Stimulated activated CD8-positive, alpha-beta memory T cell treated with anti-CD3 and anti-CD28 coated beads, Interleukin-15, amount 100 ng/mL, for 24 hours (primary cell): ENCODE results near the gene FREY1.

ENCODE experiments used
- DNase-seq: peaks from one replicate; pipeline ENCODE4 v3.0.0-alpha.2; 2020; ENCODE audit warnings: low read depth

Gene FREY1

DNA sequence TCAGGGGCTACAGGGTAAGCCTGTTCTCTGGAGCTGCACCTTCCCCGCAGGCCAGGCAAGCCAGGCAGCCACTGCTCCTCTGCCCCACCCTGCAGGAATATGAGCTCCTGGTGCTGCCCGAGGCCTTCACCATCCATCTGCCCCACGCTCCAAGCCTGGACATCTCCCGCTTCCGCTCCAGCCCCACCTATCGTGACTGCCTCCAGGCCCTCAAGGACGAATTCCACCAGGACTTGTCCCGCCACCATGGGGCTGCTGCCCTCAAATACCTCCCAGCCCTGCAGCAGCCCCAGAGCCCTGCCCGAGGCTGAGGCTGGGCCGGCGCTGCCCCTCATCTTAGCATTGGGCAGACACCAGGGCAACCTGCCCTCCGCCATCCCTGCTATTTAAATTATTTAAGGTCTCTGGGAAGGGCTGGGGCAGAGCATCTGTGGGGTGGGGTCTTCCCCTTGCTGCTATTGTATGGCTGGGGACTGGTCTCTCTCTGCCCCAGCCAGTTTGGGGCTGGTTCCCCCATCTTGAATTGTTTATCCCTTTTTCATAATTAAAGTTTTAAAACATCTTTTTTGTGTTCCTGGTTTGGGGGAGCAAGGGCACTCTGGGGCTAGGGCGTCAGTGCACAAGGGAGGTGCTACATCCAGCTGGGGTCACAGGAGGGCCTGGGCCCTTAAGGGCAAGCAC is 21.6 kb upstream of the FREY1 start:
- DNase-seq, result no peak

DNA sequence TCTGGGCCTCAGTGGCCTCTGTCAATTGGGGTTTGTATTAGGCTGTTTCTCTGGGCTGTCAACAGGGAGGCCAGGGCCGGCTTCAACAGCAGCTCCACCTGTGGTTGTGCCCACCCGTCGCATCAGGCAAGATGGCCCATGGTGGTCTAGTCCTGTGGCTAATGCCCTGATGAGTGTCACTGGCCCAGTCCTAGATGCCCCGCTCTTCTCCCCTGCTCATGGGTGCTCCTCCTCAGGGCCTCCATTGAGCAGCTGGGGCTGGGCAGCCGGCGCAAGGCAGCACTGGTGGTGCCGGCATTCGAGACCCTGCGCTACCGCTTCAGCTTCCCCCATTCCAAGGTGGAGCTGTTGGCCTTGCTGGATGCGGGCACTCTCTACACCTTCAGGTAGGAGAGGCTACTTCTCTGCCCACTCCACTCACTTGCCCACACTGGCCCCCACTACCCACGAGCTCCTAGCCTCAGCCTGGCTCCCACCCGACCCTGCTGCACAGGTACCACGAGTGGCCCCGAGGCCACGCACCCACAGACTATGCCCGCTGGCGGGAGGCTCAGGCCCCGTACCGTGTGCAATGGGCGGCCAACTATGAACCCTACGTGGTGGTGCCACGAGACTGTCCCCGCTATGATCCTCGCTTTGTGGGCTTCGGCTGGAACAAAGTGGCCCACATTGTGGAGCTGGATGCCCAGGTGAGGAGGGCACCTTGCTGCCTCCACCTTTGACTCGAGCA is 20.8 kb upstream of the FREY1 start:
- no peak for DNase-seq

DNA sequence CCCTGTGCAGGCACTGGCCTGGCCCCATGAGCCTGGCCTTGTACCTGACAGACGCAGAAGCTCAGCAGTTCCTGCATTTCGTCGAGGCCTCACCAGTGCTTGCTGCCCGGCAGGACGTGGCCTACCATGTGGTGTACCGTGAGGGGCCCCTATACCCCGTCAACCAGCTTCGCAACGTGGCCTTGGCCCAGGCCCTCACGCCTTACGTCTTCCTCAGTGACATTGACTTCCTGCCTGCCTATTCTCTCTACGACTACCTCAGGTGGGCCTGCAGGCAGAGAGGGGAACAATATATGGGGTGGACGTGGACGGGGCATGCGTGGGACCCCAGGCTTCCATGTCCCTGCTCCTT is 20.2 kb upstream of the FREY1 start:
- DNase-seq, result no peak

DNA sequence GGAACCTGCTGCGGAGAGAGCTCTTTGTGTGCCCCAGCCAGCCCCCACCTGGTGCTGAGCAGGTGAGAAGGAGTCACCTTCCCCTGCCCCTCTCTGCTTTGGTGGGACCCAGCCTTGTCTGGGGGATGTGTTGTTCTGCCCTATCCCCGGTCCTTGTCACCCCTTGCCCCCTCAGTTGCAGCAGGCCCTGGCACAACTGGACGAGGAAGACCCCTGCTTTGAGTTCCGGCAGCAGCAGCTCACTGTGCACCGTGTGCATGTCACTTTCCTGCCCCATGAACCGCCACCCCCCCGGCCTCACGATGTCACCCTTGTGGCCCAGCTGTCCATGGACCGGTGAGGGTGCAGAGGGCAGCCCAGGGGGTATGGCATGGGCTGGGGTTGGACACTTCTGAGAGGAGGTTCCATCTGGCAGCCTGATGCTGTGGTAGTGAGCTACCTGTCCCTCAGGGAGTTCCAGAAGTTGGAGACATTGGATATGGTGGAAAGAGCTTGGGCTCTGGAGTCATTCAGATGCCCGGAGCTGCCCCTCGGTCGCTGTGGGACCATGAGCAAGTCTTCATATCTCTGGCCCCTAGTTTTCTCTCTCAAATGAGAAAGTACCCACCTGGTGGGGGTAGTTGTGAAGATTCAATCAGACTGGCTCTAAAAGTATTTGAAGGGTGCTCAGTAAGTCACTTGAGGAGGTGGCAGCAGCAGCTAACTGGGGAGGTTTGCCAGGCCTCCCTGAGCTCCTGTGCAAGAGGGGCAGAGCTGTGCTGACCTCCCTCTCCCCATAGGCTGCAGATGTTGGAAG is 19.7 kb upstream of the FREY1 start:
- DNase-seq, result no peak

DNA sequence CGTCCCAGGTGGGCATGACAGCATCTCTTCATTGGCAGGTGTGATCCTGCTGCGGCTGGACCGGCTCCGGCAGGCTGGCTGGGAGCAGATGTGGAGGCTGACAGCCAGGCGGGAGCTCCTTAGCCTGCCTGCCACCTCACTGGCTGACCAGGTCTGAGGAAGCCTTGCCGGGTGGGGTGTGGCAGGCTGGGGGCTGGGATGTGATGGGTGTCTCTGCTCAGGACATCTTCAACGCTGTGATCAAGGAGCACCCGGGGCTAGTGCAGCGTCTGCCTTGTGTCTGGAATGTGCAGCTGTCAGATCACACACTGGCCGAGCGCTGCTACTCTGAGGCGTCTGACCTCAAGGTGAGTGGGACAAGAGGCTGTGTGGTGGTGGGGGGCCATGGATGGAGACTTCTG is 18.9 kb upstream of the FREY1 start:
- DNase-seq, result no peak

DNA sequence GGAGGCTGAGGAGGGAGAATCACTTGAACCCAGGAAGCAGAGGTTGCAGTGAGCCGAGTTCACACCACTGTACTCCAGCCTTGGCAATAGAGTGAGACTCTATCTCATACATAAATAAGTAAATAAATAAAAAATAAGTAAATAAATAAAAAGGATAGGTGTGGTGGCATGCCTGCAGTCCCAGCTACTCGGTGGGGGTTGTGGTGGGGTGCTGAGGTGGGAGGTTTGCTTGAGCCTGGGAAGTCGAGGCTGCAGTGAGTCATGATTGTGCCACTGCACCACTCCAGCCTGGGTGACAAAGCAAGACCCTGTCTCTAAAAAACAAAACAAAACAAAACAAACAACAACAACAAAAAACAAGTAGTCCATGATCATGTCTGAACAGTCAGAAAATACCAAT is 18.5 kb upstream of the FREY1 start:
- no peak for DNase-seq

DNA sequence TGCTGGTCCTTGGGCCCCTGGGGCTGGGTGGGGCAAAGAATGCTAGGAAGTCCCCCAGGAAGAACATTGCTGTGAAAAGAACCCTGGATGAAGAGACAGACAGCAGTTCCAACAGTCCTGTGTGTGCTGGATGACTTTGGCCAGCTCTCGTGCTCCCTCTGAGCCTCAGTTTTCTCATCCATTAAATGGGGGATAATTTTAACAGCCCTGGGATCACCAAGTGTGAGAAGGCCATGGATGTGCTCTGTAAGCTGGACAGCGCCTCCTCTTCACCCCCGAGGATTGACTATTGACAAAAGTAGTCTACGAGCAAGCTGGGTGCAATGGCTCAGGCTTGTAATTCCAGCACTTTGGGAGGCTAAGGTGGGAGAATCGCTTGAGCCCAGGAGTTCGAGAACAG is 17.9 kb upstream of the FREY1 start:
- DNase-seq, result no peak

DNA sequence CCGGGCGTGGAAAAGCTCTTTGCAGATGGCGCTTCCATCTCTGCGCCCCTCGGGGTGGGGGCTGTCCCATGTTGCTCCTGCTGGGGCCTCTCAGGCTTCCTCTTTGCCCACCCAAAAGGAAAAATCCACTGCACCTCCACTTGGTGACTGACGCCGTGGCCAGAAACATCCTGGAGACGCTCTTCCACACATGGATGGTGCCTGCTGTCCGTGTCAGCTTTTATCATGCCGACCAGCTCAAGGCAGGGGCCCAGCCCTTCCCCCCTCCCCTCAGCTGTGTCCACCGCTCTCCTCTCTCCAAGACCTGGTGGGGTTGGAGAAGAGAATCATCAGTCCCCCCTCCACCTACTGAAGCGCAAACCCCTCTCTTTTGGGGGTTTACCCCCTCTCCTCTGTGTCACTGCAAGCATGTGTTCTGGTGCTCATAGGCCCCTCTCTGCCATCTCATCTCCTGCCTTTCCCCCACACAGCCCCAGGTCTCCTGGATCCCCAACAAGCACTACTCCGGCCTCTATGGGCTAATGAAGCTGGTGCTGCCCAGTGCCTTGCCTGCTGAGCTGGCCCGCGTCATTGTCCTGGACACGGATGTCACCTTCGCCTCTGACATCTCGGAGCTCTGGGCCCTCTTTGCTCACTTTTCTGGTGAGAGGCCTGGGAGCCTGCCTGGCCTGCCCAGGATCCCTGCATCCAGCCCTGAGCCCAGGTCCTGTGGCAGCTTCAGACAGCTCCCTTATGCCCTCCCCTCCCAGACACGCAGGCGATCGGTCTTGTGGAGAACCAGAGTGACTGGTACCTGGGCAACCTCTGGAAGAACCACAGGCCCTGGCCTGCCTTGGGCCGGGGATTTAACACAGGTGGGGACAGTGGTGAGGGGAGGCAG is 17.2 kb upstream of the FREY1 start:
- DNase-seq, result no peak

DNA sequence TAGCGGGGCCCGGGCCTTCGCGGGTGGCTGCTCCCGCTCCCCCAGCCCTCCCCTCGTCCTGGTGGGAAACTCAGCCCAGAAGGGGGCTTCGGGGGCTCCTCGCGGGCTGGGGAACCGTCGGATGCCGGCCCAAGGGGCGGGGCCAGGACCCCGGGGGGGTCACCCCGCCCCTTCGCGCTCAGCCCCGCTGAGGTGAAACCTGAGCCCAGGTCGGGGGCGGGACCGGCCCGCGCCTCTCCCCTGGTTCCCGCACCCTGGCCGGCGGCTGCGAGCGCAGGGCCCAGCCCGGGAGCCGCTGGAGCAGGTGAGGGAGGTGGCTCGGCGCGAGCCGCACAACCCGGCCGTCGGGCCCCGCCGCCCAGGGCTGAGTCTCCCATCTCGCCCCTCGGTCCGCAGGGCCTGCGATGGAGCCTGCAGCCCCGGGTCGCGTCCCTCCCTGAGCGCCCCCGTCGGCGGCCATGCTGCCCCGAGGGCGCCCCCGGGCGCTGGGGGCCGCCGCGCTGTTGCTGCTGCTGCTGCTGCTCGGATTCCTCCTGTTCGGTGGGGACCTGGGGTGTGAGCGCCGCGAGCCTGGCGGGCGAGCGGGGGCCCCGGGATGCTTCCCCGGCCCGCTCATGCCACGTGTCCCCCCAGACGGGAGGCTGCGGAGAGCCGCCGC is 15.5 kb upstream of the FREY1 start, which contains the start of gene LARGE2:
Gene LARGE2 (plus strand): TSS at position 232 of the 658 bp plus-strand sequence. CDS start 227 bp downstream, at position 459.
- DNase-seq, result no peak

DNA sequence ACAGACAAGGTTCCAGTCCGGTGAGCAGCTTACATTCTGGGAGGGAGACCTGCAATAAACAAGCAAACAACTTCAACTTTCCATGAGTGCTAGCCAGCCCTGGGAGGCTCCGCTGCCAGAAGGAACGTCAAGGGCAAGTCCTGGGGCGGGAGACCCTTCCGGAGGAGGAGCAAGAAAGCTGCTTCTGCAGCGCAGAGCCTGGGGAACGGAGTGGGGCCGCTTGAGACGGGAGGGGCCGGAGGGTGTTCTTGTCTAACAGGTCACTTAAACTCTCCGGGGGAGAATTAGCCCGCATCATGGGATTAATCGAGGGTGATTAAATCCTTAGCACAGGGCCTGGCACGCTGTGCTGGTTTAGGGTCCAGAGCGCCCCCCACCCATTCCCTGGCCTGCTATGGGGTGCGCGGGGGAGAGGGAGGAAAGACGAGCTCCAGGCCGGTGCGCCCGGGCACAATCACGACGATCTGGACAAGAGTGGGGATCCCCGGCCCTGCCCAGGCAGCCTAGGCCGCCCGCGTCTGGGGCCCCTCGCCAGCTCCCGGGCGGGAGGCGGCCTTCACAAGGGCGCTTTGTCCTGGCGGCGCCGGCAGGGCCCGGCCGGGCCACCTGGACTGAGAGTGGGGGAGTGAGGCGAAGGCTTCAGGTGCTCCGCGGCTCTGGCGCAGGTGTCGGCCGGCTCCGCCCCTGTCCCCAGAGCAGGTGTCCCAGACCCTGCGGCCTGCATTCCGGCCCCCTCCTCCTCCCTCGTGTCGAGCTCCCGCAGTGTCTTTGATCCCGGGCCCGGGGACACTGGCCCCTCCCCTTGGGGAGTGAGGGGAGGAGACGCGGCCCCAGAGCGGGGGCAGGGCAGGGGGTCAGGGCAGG is 14.7 kb upstream of the FREY1 start:
- no peak for DNase-seq

DNA sequence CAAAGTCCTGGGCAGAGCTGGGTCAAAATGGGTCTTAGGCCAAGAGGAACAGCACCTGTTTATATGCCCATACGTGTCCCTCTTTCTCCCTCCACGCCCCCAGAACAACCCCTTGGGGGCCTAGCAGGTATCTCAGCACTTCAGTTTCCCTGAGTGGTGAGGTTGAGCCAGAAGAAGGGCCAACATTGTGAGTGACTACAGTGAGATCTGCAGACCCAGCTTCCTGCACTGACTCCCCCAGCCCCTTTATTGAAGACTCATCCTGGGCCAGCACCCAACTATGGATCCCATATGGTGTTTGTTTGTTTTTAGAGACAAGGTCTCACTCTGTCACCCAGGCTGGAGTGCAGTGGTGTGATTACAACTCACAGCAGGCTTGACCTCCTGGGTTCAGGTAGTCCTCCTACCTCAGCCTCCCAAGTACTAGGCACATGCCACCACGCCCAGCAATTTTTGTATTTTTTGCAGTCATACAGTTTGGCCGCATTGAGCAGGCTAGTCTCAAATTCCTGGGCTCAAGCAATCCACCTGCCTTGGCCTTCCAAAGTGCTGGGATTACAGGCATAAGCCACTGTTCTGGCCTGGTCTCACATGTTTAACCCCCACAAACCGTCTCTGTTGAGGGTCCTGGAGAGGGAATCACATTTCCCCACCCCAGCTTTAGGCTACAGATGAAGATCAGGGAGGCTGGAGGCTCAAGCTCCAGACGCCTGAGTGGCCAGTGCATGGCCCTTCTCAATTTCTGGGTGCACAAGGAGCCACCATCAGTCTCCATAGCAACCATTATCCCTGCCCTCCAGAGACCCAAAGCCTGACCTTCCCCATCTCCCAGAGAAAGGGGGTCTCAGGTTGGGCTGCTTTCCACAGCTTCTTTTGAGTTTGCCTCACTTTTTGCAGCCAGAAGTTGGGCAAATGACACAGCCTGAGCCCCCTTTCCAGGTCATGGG is 13.7 kb upstream of the FREY1 start:
- no peak for DNase-seq

DNA sequence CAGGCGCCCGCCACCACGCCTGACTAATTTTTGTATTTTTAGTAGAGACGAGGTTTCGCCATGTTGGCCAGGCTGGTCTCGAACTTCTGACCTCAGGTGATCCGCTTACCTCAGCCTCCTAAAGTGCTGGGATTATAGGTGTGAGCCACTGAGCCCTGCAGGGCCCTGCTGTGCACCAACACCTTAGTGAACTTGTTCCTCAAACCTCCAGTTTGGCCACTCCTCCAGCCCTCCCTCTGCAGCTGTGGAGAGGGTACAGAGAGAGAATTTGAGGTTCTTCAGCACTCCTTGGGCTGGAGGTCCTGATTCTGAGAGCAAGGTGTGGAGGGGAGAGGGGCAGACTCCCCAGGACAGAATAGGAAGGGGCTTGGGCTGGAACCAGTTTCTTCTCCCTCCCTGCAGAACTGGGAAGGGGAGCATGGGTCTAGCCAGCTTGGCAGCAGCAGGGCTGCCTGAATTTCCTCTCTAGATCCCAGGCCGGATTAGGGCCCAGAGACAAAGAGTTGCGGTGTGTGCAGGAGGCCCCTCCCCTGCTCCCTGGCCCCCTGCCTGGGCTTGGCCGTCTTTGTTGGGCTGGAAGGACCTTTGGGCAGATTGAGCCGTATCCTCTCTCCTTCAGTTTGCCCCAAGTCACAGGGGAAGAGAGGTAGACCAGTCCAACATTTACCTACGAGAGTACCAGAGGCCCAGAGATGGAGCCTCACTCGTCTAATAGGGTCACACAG is 12.9 kb upstream of the FREY1 start:
- no peak for DNase-seq

DNA sequence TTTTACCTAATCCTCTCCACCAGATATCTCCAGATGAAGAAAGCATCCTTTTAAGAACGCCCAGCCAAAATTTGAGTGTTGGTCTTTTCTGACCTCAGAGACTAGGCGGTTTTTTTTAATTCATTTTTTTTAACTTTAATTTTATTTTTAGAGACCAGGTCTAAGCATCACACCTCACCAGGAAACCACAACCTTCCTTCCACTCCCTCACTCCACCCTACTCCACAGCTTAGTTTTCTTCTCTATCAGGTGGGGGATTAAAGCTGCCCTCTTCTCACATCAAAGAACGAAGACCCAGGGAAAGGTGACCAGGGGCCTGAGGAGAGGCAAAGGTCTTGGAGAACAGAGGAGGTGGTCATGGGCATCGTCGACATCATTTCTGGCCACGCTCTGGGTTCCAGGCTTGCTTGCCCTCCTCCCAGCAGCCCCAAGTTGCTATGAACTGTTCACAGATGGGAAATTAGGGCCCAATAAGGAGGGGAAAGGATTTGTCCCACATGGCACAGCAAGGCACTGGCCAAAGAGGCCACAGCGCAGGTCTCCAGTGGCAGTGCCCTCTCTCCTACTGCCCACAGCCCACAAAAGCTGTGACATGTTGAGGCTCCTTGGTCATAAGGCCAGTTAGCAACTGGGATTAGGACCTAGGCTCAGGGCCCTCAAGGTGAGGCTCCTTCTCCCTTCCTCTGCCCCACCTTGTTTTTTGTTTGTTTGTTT is 12.0 kb upstream of the FREY1 start:
- no peak for DNase-seq

DNA sequence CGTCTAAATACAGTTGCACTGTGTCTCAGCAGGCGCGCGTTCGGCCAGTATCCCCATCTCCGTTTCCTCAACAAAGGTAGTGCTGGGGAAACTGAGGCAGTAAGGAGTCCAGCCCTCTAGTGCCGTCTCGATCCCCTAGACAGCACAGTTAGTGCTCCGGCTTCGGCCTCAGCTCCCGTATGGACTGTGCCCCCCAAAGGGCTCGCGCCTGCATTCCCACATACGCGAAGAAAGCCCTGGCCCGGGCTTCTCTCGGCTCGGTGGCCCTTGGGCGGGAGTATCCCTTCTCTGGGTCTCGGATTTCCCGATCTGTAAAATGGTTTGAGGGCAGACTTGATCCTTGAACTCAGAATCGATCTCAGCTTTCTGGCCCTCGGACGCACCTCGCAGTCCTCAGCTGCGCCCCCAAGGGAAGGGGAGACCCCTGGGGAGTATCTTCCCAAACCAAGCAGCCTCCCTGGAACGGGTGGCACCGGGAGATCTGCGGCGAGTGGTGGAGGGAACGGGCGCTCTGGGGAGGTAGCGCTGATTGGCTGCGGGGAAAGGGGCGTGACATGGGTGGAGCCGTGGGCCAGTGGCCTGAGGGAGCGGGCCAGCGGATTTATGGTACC is 11.4 kb upstream of the FREY1 start:
- DNase-seq, result no peak

DNA sequence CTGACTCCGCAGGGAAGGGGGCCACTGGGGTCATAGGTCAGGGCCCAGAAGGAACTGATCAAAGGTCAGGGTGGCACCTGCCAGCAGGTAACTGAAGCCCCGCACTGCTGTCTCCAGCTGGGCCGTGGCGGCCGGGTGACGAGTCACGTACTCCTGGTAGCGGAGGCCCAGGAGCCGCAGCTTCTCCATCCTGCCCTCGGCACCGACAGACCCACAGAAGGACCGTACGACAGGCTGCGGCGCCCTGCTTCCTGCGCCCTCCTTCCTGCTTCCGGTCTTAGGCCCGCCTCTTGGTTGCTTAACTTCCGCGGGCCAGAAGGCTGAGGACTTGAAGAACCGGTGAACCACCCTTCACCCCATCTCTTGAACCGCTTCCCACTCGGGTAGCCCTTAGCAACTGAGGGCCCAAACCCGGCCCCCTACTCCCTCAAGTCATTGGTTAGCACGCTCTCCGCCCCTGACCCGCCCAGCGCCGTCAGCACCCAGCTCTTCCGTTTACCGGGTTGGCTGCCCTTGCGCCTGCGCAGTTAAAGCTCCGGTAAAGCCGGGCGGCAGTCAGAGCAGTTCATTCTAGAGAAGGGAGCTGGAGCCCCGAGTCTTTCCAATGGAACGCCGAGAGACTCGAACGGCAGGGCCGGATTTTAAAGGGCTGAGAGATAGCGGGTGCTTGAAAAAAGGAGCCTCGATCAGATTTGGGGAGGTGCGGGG is 10.7 kb upstream of the FREY1 start, which contains the start of gene PEX16:
Gene PEX16 (minus strand): TSS at position 255 of the 708 bp plus-strand sequence. CDS start 66 bp downstream, at position 189.
- DNase-seq, result peak; percentile 82

DNA sequence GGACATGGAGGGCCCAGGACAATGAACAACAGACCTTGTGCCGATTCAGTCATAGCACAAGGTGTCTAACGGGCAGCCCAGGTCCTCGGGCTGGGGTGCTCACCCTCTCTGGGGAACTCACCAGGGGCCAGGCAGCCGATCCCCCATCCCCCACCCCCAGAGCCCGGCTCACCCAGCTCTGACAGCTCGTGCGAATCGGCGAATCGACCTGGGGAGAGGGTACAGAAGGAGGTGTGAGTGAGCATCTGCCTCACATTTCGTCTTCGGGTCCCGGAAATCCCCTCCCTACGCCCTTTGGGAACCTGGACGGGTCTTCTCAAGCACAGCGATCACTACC is 10.2 kb upstream of the FREY1 start:
- DNase-seq, result no peak

DNA sequence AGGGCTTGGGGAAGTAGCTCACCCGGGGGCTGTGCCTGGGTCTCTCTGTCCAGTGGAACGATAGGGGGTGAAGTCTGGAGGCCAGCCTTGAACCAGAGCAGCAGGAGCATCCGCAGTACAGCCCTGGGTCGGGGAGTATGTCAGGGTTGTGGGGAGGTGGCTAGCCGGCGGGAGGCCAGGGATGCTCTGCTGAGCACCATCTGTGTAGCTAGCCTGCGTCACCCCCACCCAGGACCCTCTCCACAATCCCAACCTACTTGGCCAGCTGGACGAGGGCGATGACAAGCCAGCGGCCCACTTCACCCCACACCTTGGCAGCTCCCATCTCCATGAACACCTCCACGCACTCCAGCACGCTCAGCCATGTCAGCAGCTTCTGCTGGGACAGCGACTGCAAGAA is 8.4 kb upstream of the FREY1 start:
- no peak for DNase-seq
